ENCODE results near the gene MPEG1. TPM values are rescaled to one million over a fixed set of nuclear protein-coding genes. Genes with fewer than 3 reads are reported as not detected.

The MPEG1 gene
- total RNA-seq, 1 experiment from 2014 or later: not detected

DNA sequence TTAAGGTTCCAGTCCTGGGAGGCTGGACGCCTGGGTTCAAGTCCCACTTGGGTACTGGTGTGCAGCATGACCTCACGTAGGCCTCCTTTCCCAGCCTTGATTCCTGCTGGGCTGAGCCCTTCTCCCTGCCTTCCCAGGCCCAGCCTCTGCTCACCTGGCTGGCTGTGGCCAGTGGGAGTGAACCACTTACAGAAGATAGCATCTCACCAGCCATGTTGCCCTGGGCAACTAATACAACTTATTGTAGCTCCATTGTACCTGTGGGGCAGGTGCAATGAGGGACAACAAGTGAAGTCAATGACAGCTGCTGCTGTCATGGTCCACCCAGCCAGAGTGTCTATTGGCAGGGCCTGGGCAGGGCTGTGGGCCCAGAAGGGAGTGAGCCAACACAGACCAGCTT is 48.4 kb upstream of the MPEG1 start:
- Histone ChIP-seq H4K5ac (ENCODE audit: insufficient read length, low read depth, low read length) (no peak overlapping the region), H4K20me1 (ENCODE audit: control insufficient read depth, insufficient read depth, insufficient read length) (no peaks in the 10 kb centered on the region), H3K4me1 (ENCODE audit: insufficient read depth, low read length) (no peaks in the 10 kb centered on the region), H3K23ac (ENCODE audit: insufficient read length, low read depth, low read length) (no peak overlapping the region), H3K9me3 (ENCODE audit: control insufficient read depth, low read depth, low read length) (no peaks in the 10 kb centered on the region), H2BK5ac (ENCODE audit: insufficient read length, low read length) (no peak overlapping the region), H3K79me1 (ENCODE audit: insufficient read depth, low read depth, low read length, poor library complexity, severe bottlenecking) (no peaks in the 10 kb centered on the region), H2BK120ac (ENCODE audit: low read depth, low read length, poor library complexity, severe bottlenecking) (no peak overlapping the region), H4K91ac (ENCODE audit: insufficient read length, low read depth, low read length) (no peak overlapping the region), H3K4ac (ENCODE audit: low read depth, low read length) (no peak overlapping the region), H3K56ac (ENCODE audit: insufficient read length, low read depth, low read length) (no peak overlapping the region), H2BK15ac (ENCODE audit: low read depth, low read length) (no peak overlapping the region), H2BK20ac (ENCODE audit: low read depth, low read length, poor library complexity, severe bottlenecking) (no peak overlapping the region), H3K27ac (ENCODE audit: insufficient read length, low read depth, low read length) (no peak overlapping the region), H2BK12ac (ENCODE audit: insufficient read length, low read depth, low read length) (no peak overlapping the region), H3K27me3 (ENCODE audit: insufficient read depth, low read length) (no peaks in the 10 kb centered on the region; the same call in 1 of the 2 replicates), H2AFZ (ENCODE audit: low read length) (no peak overlapping the region), H2AK5ac (ENCODE audit: insufficient read length, low read length) (no peak overlapping the region), H4K8ac (replicated peaks; ENCODE audit: insufficient read length, low read depth, low read length) (no peak overlapping the region), H3K79me2 (ENCODE audit: insufficient read depth, low read length) (no peaks in the 10 kb centered on the region), H3K4me2 (ENCODE audit: insufficient read depth, insufficient read length, low read length) (no peak overlapping the region), H3K18ac (ENCODE audit: insufficient read length, low read depth, low read length) (no peak overlapping the region), H3K9ac (ENCODE audit: extremely low read depth, insufficient read length, low read length) (no peak overlapping the region), H3T11ph (ENCODE audit: low read length) (no peak overlapping the region), H3K23me2 (ENCODE audit: insufficient read length, low read depth, low read length, poor library complexity, severe bottlenecking) (no peaks in the 10 kb centered on the region), H3K14ac (ENCODE audit: insufficient read depth, low read length) (no peak overlapping the region)
- no peaks in the 10 kb centered on the region for H3K36me3 Mint-ChIP-seq (ENCODE audit: insufficient read depth in 1 of 3, low read depth in 3 of 3)
- WGBS (ENCODE audit: extremely low coverage, insufficient read length, low lambda C conversion rate): no CpG with 5 or more reads among the region's 2 CpGs
- no peak for DNase-seq
- no peak for TF ChIP-seq CTCF (conservative IDR thresholded peaks at IDR 0.05)
- no peak overlapping the region for H3K4me3 Mint-ChIP-seq
- H3K27ac Mint-ChIP-seq: no peak overlapping the region
- peaks cover 0 to 3% of the 10 kb centered on the region in 2 experiments; a peak in 3 of 4 replicates for H3K4me1 Mint-ChIP-seq
- no peaks in the 10 kb centered on the region for H3K9me3 Mint-ChIP-seq
- H3K27me3 Mint-ChIP-seq (ENCODE audit: low read depth): peaks cover 1% of the 10 kb centered on the region; the same call in 1 of the 2 replicates
